Epithelial cell of proximal tubule (primary cell): ENCODE measurements around the gene RPS6KC1. TPM values are rescaled to one million over a fixed set of nuclear protein-coding genes. Genes with fewer than 3 reads are reported as not detected.
"Not testable (repeated sequence)": the region's sequence is repeated elsewhere in the genome, so short reads cannot be mapped to it uniquely, and the experiment has no call there.

ENCODE experiments used
- DNase-seq: peaks from one replicate; pipeline ENCODE4 v3.0.0-alpha.2; 2011; ENCODE audit warnings: low read depth
- H3K4me3 ChIP-seq: 2 replicates; pipeline ENCODE4 v1.5.1; 2011; ENCODE audit warnings: low read depth, mild to moderate bottlenecking, low read length
- total RNA-seq: library from RNA; depleted of rRNA; stranded (reverse); fragments of >200 nt; gene quantifications from 2 replicates; pipeline ENCODE4 v1.2.3, GENCODE V29; 2015
- TF ChIP-seq, protein P1 (sequence below): conservative IDR thresholded peaks from 2 replicates; pipeline ENCODE4 v1.5.1; 2012; ENCODE audit warnings: low read depth, mild to moderate bottlenecking, low read length

Gene RPS6KC1
- total RNA-seq, 1 donor from 2014 or later: 8.5 TPM

DNA sequence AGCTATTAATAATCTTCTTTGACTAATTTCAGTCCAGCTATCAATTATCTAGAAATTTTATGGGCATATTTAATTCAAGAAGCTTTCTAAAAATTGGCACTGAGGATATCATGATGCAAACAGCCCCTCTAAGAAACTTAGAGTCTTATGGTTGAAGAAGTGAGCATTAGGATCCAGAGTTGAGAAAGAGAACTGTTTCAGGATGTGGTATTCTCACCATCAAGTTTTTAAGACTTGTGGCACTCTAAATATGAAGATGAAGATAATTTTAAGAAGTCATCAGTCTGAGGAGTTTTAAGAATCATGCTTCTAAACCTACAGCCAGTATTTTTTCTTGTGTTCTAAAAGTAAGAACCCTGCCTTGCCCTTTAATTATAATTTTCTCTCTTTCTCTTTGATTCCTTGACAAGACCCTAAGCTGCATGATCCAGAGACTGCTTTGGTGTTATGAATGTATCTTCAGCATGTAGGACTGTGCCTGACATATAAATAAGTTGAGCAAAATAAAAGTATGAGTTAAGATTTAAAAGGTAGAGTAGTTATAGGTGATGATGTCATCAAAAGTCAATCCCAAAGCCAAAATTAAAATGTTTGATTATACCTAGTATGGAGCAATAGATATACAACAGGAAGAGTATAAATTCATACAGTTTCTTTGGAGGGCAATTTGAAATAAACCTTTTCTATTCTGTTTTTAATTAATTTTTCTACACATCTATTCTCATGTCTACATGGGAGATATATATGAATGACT is 39.1 kb downstream of the RPS6KC1 start:
- TF ChIP-seq, protein P1, sequence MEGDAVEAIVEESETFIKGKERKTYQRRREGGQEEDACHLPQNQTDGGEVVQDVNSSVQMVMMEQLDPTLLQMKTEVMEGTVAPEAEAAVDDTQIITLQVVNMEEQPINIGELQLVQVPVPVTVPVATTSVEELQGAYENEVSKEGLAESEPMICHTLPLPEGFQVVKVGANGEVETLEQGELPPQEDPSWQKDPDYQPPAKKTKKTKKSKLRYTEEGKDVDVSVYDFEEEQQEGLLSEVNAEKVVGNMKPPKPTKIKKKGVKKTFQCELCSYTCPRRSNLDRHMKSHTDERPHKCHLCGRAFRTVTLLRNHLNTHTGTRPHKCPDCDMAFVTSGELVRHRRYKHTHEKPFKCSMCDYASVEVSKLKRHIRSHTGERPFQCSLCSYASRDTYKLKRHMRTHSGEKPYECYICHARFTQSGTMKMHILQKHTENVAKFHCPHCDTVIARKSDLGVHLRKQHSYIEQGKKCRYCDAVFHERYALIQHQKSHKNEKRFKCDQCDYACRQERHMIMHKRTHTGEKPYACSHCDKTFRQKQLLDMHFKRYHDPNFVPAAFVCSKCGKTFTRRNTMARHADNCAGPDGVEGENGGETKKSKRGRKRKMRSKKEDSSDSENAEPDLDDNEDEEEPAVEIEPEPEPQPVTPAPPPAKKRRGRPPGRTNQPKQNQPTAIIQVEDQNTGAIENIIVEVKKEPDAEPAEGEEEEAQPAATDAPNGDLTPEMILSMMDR: no peak
- no peak overlapping the region for H3K4me3 ChIP-seq
- DNase-seq: no peak

GRCh38 chr1:213094446-213094845 is 43.4 kb downstream of the RPS6KC1 start:
- TF ChIP-seq, protein P1: no peak
- DNase-seq: no peak
- H3K4me3 ChIP-seq: no peak overlapping the region

DNA sequence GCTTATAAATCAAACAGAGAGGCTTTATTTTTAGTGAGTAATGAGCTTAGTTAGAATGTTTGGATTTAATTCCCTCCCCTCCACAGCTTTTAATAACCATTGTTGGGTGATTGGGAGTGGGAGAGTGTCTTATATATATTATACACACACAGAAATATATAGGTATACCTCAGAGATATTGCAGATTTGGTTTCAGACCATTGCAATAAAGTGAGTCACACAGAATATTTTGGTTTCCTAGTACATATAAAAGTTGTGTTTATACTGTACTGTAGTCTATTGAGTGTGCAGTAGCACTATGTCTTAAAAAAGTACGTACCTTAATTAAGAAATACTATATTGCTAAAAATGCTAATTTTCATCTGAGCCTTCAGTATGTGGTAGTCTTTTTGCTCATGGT is 44.4 kb downstream of the RPS6KC1 start:
- no peak for DNase-seq
- H3K4me3 ChIP-seq: no peak overlapping the region
- TF ChIP-seq, protein P1: no peak

GRCh38 chr1:213099682-213100399 is 48.8 kb downstream of the RPS6KC1 start:
- DNase-seq: no peak

GRCh38 chr1:213100565-213100964 is 49.5 kb downstream of the RPS6KC1 start:
- DNase-seq, H3K4me3 ChIP-seq: not testable (repeated sequence)

More at GRCh38 chr1:213099682-213100399, 48.8 kb downstream of the RPS6KC1 start:
- TF ChIP-seq, protein P1: no peak
- H3K4me3 ChIP-seq: no peak overlapping the region

DNA sequence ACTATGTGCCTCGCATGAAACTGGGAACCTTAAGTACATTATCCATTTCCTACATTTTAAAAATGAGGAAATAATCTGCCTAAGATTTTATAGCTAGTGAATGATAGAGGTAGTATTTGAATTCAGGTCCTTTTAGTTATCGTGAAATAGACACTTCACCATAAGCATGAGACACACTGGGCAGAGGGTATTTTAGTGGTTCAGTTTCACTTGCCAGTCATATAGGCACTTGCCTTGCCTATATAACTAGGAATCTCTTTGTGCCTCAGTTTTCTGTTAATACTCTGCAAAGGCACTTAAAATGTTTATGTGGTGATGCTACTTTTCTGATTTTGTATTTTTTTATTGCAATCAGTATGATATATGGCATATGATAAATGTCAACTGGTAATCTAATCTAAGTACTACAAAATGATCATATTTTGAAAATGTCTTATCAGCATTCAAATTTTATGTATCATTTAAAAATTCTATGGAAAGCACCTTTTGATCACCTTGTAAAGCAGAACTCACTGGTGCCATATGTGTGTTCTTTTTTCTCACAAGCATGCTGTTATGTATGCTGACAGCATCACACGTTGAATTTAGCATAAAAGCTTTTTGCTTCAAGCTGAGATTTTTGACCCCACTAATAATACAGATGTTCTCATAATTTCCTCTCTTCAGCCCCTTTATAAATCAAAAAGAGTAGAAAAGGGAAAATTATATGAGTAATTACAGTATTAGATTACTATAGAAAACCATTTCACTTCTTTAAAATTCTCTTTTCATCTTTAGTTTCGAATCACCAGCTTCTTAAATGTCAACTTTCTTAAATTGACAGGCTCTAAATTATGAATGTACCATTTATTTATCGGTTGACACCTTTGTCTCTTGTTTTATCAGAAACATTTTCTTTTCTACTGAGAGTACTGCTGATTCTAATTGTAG is 52.6 kb downstream of the RPS6KC1 start:
- TF ChIP-seq, protein P1: no peak
- H3K4me3 ChIP-seq: no peak overlapping the region
- DNase-seq: no peak

- H3K4me3 ChIP-seq: no peak overlapping the region
- DNase-seq: no peak
- TF ChIP-seq, protein P1: no peak
Observed at GRCh38 chr1:213104604-213105003, 53.6 kb downstream of the RPS6KC1 start.
